HepG2 (cell line): ENCODE data around the gene MPV17L2. TPM values are rescaled to one million over a fixed set of nuclear protein-coding genes. Genes with fewer than 3 reads are reported as not detected.
A peak's percentile ranks its signal among the peaks of the same experiment; 100 is the strongest.

Experiments used
- HNF1A ChIP-seq, 2 experiments: sonication (generic) in 1 of 2; formaldehyde crosslinking in 1 of 2; IDR thresholded peaks; 2 replicates each; pipeline versions ENCODE4 v1.4.0 to v1.6.1; 2016 to 2020; ENCODE audit warnings: borderline replicate concordance in 1 of 2, low read depth in 1 of 2, mild to moderate bottlenecking in 1 of 2, missing genetic modification reagents in 1 of 2
- KDM3A ChIP-seq: IDR thresholded peaks from 2 replicates; pipeline ENCODE4 v1.6.1; 2018; ENCODE audit warnings: low read depth, missing compliant biosample characterization
- NKX3-1 ChIP-seq: sonication (generic); formaldehyde crosslinking; IDR thresholded peaks from 2 replicates; pipeline ENCODE4 v1.5.0; 2020; ENCODE audit warnings: missing genetic modification reagents
- RBM39 ChIP-seq: fragments of 200-400 bp; formaldehyde crosslinking; IDR thresholded peaks from one replicate; pipeline ENCODE4 v1.6.1; 2018; ENCODE audit warnings: antibody characterized with exemption, mild to moderate bottlenecking, low read depth, low read length; ENCODE audit not compliant: poor library complexity, severe bottlenecking
- TAF15 ChIP-seq: fragments of 200-400 bp; formaldehyde crosslinking; IDR thresholded peaks from one replicate; pipeline ENCODE4 v1.6.1; 2018; ENCODE audit warnings: mild to moderate bottlenecking, low read depth, low read length; ENCODE audit not compliant: poor library complexity, severe bottlenecking
- ZNF142 ChIP-seq: sonication (generic); formaldehyde crosslinking; IDR thresholded peaks from 2 replicates; pipeline ENCODE4 v1.4.0; 2020; ENCODE audit warnings: missing genetic modification reagents
- ZNF503 ChIP-seq: sonication (generic); formaldehyde crosslinking; IDR thresholded peaks from 2 replicates; pipeline ENCODE4 v1.4.0; 2020; ENCODE audit warnings: missing genetic modification reagents
- ZNF780A ChIP-seq: sonication (generic); formaldehyde crosslinking; IDR thresholded peaks from 2 replicates; pipeline ENCODE4 v1.8.0; 2022; ENCODE audit warnings: mild to moderate bottlenecking, missing genetic modification reagents, moderate library complexity
- polyA plus RNA-seq, 8 experiments: library from polyadenylated mRNA; depleted of rRNA in 3 of 8; stranded (reverse) in 7 of 8; unstranded in 1 of 8; fragments of >200 nt; fragmentation: Illumina TruSeq in 4 of 8; extraction: Trizol in 4 of 8; gene quantifications; 2 replicates each; pipeline versions ENCODE4 v1.2.1 to v1.2.3, GENCODE V29; 2011 to 2016; ENCODE audit warnings: low read depth in 4 of 8, missing spikeins in 1 of 8, mixed read lengths in 1 of 8; ENCODE audit not compliant: insufficient read depth in 1 of 8
- total RNA-seq, 5 experiments: library from RNA; depleted of rRNA; stranded (reverse); fragments of >200 nt; fragmentation: Illumina TruSeq; extraction: Trizol; gene quantifications; 2 replicates each; pipeline ENCODE4 v1.2.3, GENCODE V29; 2016; ENCODE audit warnings: low read depth in 1 of 5
- TF ChIP-seq, protein P1 (sequence below): sonication (generic); formaldehyde crosslinking; IDR thresholded peaks from 2 replicates; pipeline ENCODE4 v1.4.0; 2020; ENCODE audit warnings: mild to moderate bottlenecking, missing genetic modification reagents
- TF ChIP-seq, protein P2 (sequence below): sonication (generic); formaldehyde crosslinking; IDR thresholded peaks from 2 replicates; pipeline ENCODE4 v1.4.0; 2020; ENCODE audit warnings: missing genetic modification reagents

The MPV17L2 gene
- total and polyA plus RNA-seq, 2 of the 13 experiments (the other 11 are each of a cell fraction or from before 2014, with no cell fraction given), result 13.6 to 16.7 TPM

DNA sequence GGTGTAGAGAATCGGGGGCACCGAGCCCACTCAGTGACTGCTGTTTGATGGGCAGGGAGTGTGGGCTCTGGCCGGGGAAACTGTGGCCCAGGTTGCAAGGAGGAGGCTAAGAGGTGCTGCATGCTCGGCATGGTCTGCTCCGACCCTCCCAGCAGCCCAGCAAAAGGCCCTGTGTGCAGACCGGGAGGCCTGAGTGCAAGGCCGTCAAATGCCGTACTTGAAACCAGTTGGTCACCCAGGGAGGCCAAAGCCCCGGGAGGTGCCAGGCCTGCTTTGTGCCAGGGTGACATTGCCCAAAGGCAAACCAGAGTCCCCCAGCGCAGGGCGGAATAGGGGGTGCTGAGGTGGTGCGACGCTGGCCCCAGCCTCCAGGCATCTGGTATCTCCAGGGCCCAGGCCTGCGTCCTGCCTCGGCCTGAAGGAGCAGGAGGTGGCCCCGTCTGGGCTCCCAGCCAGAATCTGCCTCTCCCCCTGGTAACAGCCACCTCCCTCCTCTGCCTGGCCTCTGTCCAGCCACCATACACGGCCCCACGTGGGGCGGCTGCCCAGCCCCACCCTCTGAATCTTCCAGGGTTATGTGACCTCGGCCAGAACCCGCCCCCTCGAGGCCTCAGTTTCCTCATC lies 36.1 kb upstream of the MPV17L2 start (continued):
- no peak for TF ChIP-seq TAF15
- TF ChIP-seq, protein P1, sequence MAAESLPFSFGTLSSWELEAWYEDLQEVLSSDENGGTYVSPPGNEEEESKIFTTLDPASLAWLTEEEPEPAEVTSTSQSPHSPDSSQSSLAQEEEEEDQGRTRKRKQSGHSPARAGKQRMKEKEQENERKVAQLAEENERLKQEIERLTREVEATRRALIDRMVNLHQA (CRISPR knock-in tag), result no peak
- TF ChIP-seq, protein P2, sequence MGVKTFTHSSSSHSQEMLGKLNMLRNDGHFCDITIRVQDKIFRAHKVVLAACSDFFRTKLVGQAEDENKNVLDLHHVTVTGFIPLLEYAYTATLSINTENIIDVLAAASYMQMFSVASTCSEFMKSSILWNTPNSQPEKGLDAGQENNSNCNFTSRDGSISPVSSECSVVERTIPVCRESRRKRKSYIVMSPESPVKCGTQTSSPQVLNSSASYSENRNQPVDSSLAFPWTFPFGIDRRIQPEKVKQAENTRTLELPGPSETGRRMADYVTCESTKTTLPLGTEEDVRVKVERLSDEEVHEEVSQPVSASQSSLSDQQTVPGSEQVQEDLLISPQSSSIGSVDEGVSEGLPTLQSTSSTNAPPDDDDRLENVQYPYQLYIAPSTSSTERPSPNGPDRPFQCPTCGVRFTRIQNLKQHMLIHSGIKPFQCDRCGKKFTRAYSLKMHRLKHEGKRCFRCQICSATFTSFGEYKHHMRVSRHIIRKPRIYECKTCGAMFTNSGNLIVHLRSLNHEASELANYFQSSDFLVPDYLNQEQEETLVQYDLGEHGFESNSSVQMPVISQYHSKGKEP (CRISPR knock-in tag), result no peak
- no peak for TF ChIP-seq ZNF142
- peak; percentile 48 for TF ChIP-seq RBM39
- no peak for TF ChIP-seq HNF1A (IDR thresholded peaks at IDR 0.05; ENCODE audit: low read depth)
- 0 out of 2 replicates have a peak, but pooled peaks have one; percentile 24 for TF ChIP-seq HNF1A (CRISPR knock-in tag; IDR thresholded peaks at IDR 0.05; ENCODE audit: borderline replicate concordance)
- TF ChIP-seq ZNF780A (CRISPR knock-in tag), result no peak
- no peak for TF ChIP-seq NKX3-1 (CRISPR knock-in tag)
- no peak for TF ChIP-seq KDM3A (CRISPR knock-in tag)
- no peak for TF ChIP-seq ZNF503 (CRISPR knock-in tag)
